ENCODE results near the gene FGF13. TPM values are rescaled to one million over a fixed set of nuclear protein-coding genes. Genes with fewer than 3 reads are reported as not detected.

FGF13 gene
- total RNA-seq, 1 experiment from 2014 or later: 36.5 TPM

GRCh38 chrX:138683600-138683999, 27.9 kb downstream of the FGF13 start:
- H3K27ac ChIP-seq (ENCODE audit: low read depth, low read length, poor library complexity, severe bottlenecking): no peak overlapping the region
- no peaks in the 10 kb centered on the region for H3K36me3 ChIP-seq (ENCODE audit: insufficient read depth, low read length, poor library complexity, severe bottlenecking)
- POLR2A ChIA-PET (ENCODE audit: low non-redundant PET): no interaction called here
- no peak for TF ChIP-seq CTCF (conservative IDR thresholded peaks at IDR 0.05; ENCODE audit: low read depth, low read length)
- TF ChIP-seq EZH2 (IDR thresholded peaks at IDR 0.05; ENCODE audit: borderline replicate concordance, low read depth, low read length, poor library complexity, severe bottlenecking): no peak
- intact Hi-C loops (cut with micrococcal nuclease; ENCODE audit: unreplicated experiment): no loop called here
- no TSS peak for BruUV-seq (replicated peaks)
- no peaks in the 10 kb centered on the region for H3K9me3 ChIP-seq (ENCODE audit: low read depth, low read length, poor library complexity, severe bottlenecking)
- DNase-seq (ENCODE audit: low spot score): no peak
- no peaks in the 10 kb centered on the region for H3K27me3 ChIP-seq (replicated peaks; ENCODE audit: insufficient read depth, low read depth, low read length, poor library complexity)
- no peak overlapping the region for H3K4me3 ChIP-seq (ENCODE audit: low read depth, low read length, poor library complexity, severe bottlenecking)
- H3K4me1 ChIP-seq (ENCODE audit: insufficient read depth, low read length, poor library complexity, severe bottlenecking): no peaks in the 10 kb centered on the region
- CTCF ChIA-PET: no interaction called here

- no peaks in the 10 kb centered on the region for H3K36me3 ChIP-seq (ENCODE audit: insufficient read depth, low read length, poor library complexity, severe bottlenecking)
- no peaks in the 10 kb centered on the region for H3K4me1 ChIP-seq (ENCODE audit: insufficient read depth, low read length, poor library complexity, severe bottlenecking)
- ChIA-PET CTCF (no interaction called here), POLR2A (ENCODE audit: low non-redundant PET) (no interaction called here)
- intact Hi-C loops (cut with micrococcal nuclease; ENCODE audit: unreplicated experiment): no loop called here
- H3K27me3 ChIP-seq (replicated peaks; ENCODE audit: insufficient read depth, low read depth, low read length, poor library complexity): no peaks in the 10 kb centered on the region
- TF ChIP-seq CTCF (conservative IDR thresholded peaks at IDR 0.05; ENCODE audit: low read depth, low read length): no peak
- TF ChIP-seq EZH2 (IDR thresholded peaks at IDR 0.05; ENCODE audit: borderline replicate concordance, low read depth, low read length, poor library complexity, severe bottlenecking): no peak
- DNase-seq (ENCODE audit: low spot score): no peak
- BruUV-seq (replicated peaks): no TSS peak
- no peak overlapping the region for H3K27ac ChIP-seq (ENCODE audit: low read depth, low read length, poor library complexity, severe bottlenecking)
- H3K9me3 ChIP-seq (ENCODE audit: low read depth, low read length, poor library complexity, severe bottlenecking): no peaks in the 10 kb centered on the region
- no peak overlapping the region for H3K4me3 ChIP-seq (ENCODE audit: low read depth, low read length, poor library complexity, severe bottlenecking)
Observed at GRCh38 chrX:138669693-138670092, 41.8 kb downstream of the FGF13 start.

GRCh38 chrX:138664466-138664865, 47.1 kb downstream of the FGF13 start:
- TF ChIP-seq EZH2 (IDR thresholded peaks at IDR 0.05; ENCODE audit: borderline replicate concordance, low read depth, low read length, poor library complexity, severe bottlenecking) (no peak), CTCF (conservative IDR thresholded peaks at IDR 0.05; ENCODE audit: low read depth, low read length) (no peak)
- POLR2A ChIA-PET (ENCODE audit: low non-redundant PET): no interaction called here
- no peaks in the 10 kb centered on the region for H3K4me1 ChIP-seq (ENCODE audit: insufficient read depth, low read length, poor library complexity, severe bottlenecking)
- CTCF ChIA-PET: no interaction called here
- no peaks in the 10 kb centered on the region for H3K9me3 ChIP-seq (ENCODE audit: low read depth, low read length, poor library complexity, severe bottlenecking)
- H3K36me3 ChIP-seq (ENCODE audit: insufficient read depth, low read length, poor library complexity, severe bottlenecking): no peaks in the 10 kb centered on the region
- intact Hi-C loops (cut with micrococcal nuclease; ENCODE audit: unreplicated experiment): no loop called here
- no peak overlapping the region for H3K4me3 ChIP-seq (ENCODE audit: low read depth, low read length, poor library complexity, severe bottlenecking)
- no peak for DNase-seq (ENCODE audit: low spot score)
- no TSS peak for BruUV-seq (replicated peaks)
- H3K27ac ChIP-seq (ENCODE audit: low read depth, low read length, poor library complexity, severe bottlenecking): no peak overlapping the region
- H3K27me3 ChIP-seq (replicated peaks; ENCODE audit: insufficient read depth, low read depth, low read length, poor library complexity): no peaks in the 10 kb centered on the region
